ENCODE measurements around the gene ST8SIA6. TPM values are rescaled to one million over a fixed set of nuclear protein-coding genes. Genes with fewer than 3 reads are reported as not detected.
"Not testable (repeated sequence)": the region's sequence is repeated elsewhere in the genome, so short reads cannot be mapped to it uniquely, and the experiment has no call there.

Gene ST8SIA6, protein sequence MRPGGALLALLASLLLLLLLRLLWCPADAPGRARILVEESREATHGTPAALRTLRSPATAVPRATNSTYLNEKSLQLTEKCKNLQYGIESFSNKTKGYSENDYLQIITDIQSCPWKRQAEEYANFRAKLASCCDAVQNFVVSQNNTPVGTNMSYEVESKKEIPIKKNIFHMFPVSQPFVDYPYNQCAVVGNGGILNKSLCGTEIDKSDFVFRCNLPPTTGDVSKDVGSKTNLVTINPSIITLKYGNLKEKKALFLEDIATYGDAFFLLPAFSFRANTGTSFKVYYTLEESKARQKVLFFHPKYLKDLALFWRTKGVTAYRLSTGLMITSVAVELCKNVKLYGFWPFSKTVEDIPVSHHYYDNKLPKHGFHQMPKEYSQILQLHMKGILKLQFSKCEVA
- 0.10 TPM in 1 of 2 replicates, not detected in the other for total RNA-seq (2014; rRNA removed; shearing (Covaris generic))

GRCh38 chr10:17454161-17455014, at the start of gene ST8SIA6:
ST8SIA6 (minus strand) TSS chr10:17454595; CDS start chr10:17454255, 340 bp downstream.
- DNase-seq (ENCODE audit: low read depth): no peak

DNA sequence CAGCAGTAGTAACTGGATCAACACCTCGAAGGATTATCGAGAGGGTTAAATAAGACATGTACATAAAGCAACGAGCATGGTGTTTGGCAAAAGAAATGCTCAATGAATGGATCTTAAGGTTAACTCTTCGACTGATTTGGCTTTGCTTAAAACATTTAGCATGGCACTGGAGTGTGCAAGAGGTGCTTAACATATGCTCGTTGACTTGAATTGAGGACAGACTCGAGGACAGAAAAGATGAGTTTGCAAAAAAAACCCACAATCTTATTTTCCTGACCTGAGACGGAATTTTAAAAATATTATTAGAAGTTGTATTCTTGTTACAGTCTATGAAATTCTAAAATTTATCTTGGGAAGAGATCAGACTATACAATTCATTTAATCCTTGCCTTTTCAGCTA, 49.4 kb upstream of the ST8SIA6 start:
- no peak for DNase-seq (ENCODE audit: low read depth)

DNA sequence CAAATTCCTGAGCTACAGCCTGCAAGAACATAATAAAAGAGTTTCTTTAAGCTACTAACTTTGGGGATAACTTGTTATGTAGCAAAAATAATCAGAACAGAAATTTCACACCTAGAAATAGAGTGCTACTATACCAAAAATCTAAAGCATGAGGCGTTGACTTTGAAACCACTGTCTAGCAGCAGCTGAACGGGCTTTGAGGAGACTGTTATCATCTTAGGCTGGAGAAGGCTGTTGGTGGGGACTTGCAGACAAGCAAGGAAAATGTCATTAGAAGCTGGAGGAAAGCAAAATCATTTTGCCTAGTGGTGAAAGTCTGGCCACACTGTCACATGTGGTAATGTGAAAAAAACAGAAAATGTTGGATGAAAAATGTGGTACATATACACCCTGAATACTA, 48.4 kb upstream of the ST8SIA6 start:
- no peak for DNase-seq (ENCODE audit: low read depth)

DNA sequence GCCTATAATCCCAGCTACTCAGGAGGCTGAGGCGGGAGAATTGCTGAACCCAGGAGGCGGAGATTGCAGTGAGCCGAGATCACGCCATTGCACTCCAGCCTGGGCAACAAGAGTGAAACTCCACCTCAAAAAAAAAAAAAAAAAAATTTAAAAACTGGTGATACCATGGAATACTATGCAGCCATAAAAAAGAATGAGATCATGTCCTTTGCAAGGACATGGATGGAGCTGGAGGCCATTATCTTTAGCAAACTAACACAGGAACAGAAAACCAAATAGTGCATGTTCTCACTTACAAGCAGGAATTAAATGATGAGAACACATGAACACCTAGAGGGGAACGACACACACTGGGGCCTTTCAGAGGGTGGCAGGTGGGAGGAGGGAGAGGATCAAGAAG, 44.6 kb upstream of the ST8SIA6 start:
- DNase-seq (ENCODE audit: low read depth): not testable (repeated sequence)

GRCh38 chr10:17497446-17498030, 43.1 kb upstream of the ST8SIA6 start:
- no peak for DNase-seq (ENCODE audit: low read depth)

GRCh38 chr10:17494626-17495260, 40.3 kb upstream of the ST8SIA6 start:
- no peak for DNase-seq (ENCODE audit: low read depth)

DNA sequence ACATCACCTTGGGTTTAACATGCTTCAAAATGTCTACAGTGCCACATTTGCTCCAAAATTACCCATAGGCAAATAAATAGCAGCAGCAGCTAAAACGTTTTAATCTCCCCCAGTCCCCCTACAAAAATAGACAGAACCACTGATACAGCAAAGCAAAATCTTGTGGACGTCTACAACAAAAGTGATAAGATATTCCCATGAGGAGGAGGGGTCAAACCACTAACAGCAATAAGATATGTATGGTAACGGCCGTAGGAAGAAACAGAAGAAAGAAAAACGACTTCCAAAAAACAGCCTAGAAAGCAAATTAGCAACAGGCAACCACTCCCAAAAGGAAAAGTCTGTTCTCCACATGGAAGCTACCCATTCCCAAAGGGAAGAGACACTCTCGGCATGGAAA, 34.5 kb upstream of the ST8SIA6 start:
- no peak for DNase-seq (ENCODE audit: low read depth)

- no peak for DNase-seq (ENCODE audit: low read depth)
These were observed 28.7 kb upstream of the ST8SIA6 start for GRCh38 chr10:17483079-17483478.

GRCh38 chr10:17479822-17480221, 25.4 kb upstream of the ST8SIA6 start:
- DNase-seq (ENCODE audit: low read depth): peak; percentile 54

DNA sequence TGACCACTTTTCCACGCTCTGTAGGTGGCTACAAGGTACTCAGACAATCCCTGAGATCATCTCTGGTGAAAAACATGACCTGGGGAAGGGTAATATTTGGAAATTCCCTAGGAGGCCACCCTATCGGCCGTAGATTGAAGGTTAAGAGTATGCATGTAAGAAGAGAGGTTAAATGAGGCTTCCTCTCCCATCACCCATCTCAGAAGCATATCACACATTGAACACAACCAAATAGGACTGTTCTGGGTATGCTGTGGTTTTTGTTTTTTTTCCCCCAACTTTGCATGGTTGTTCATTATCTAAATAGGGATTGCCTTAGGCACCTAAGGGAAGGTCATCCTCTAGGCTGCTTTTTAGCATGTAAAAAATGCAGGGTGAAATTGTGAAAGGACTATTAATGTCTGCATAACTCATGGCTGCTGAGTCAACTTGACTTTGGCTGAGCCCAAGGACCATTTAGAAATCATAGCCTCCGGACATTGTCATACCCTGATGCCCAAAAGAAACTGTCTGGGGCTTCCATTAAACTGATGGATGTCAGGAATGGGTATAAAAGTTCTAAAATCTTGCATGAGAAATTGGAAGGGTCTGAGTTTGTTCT, 24.7 kb upstream of the ST8SIA6 start:
- DNase-seq (ENCODE audit: low read depth): peak; percentile 83

GRCh38 chr10:17476073-17476472, 21.7 kb upstream of the ST8SIA6 start:
- no peak for DNase-seq (ENCODE audit: low read depth)

- no peak for DNase-seq (ENCODE audit: low read depth)
These were observed 21.3 kb upstream of the ST8SIA6 start for GRCh38 chr10:17475661-17476060.

GRCh38 chr10:17474595-17475323, 20.4 kb upstream of the ST8SIA6 start:
- DNase-seq (ENCODE audit: low read depth): peak; percentile 8

- no peak for DNase-seq (ENCODE audit: low read depth)
These were observed 19.0 kb upstream of the ST8SIA6 start for GRCh38 chr10:17473228-17473950.

DNA sequence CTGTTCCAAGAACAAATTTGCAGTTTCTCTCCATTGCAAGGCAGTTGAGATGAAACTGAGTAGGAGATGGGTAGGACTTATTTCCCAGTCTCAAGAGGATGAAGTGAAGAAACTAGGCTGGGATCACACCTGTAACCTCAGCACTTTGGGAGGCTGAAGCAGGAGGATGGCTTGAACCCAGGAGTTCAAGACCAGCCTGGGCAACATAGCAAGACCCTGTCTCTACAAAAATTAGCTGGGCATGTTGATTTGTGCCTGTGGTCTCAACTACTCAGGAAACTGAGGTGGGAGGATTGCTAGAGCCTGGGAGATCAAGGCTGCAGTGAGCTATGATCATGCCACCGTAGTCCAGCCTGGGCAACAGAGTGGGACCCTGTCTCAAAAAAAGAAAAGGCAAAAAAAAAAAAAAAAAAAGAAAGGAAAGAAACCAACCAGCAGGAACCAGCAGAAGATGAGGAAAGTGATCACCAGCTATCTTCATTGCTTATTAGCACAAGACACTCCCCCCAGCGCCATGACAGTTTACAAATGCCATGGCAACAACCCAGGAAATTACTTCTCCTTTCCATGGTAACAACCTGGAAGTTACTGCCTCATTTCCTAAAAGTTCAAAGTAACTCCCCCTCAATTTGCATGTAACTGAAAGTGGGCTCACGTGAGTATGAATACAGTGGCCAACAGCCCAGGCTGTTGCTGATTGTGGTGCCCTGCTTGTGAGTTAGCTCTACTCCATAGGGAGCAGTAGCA, 18.3 kb upstream of the ST8SIA6 start:
- no peak for DNase-seq (ENCODE audit: low read depth)

- no peak for DNase-seq (ENCODE audit: low read depth)
These were observed 15.9 kb upstream of the ST8SIA6 start for GRCh38 chr10:17470246-17470645.

DNA sequence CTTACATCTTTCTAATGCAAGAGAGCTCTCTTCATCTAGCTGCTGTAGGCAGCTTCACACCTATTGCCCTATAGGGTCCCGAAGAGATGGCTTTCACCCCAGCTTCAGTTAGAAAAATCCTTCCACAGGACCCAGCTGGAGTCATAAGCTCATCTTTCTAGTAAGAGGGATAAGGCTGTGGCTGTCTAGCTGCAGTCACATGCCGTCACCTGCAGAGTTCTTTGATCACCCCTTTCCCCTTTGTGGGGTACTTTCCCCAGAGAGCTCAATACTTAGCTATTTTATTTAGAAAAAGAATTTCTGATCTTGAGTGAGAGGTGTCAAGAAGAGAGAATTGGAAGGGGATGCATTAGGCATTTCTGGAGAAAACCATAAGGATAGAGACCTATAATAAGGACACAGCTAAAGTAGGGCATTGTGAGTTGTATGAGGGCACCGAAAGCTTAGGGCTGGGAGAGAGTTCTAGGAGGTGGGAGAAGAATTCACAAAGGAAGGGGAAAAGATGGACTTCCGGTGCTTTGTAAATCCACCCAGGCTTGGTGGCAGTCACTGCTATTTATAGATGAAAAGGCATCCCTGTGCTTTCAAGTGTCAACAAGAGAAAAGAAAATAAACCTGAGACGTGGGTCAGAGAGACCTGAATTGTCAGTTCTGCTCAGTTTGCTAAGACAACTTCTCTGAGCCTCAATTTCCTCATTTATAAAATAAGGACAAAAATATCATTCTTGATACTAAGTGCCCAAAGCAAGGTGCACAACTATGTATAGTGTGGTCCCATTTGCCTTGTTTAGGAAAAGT, 11.1 kb upstream of the ST8SIA6 start:
- no peak for DNase-seq (ENCODE audit: low read depth)

DNA sequence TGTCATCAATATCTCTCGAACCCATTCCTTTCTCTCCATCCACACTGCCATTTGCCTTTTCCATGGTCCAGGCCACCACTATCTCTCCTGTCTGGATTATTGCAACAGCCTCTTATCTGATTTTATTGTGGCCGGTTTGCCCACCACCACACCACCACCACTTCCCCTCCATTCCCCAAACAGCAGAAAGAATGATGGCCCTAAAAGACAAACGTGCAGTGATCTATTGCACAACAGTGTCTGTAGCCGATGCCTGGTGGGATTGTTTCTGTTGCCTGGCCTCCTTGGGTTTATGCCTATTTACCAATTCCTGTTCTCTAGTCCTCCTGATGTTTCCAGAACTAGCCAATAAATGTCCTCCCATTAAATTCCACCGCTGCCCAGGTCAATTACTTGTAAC, 10.2 kb upstream of the ST8SIA6 start:
- no peak for DNase-seq (ENCODE audit: low read depth)

DNA sequence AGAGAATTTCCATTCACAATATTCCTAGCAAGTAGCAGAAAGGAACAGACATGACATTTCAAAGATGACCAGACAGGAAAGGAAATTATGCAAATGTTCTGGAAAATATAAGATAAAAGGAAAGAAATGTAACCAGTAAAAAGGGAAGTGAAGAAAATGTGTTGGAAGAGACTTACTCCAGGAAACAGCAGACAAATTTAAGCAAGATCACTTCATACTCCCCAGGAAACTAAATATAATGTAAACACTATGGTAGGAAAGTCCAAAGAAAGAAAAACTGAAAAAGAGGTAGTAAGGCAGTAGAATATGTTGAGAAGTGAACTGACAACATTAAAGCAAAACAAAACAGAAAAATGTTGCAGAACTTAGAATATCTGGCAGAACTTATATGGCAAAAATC, 6.4 kb upstream of the ST8SIA6 start:
- DNase-seq (ENCODE audit: low read depth): no peak
